ENCODE data around the gene MKI67.

The MKI67 gene

DNA sequence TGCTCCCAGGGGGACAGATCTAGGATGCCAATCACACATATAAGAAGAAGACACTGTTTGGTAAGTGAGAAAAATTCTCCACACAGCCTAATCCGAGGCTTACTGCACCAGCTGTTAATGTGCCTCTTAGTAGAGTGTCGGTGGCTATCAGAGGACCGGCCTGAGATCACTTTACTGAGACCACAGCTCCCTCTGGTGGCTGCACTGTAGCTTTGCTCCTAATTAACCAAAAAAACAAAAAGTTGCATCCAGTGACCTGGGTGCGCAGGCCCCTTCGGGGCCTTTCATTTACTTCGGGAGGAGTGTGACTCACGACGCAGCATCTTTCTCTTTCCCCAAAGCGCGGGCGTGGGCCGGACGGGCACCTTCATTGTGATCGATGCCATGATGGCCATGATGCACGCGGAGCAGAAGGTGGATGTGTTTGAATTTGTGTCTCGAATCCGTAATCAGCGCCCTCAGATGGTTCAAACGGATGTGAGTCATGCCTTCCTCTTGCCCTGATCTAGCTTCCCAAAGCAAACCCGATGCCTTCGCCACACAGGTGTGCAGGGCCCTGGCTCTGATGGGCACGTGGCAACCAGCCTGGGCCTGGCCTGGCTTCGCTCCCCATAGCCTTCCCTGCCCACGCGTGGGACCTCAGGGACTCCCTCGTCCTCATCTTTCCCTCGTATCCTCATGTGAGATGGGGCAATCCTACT, 56.7 kb downstream of the MKI67 start:
- peak; percentile 77 for DNase-seq (ENCODE audit: low read depth)
- TF ChIP-seq, protein P1, sequence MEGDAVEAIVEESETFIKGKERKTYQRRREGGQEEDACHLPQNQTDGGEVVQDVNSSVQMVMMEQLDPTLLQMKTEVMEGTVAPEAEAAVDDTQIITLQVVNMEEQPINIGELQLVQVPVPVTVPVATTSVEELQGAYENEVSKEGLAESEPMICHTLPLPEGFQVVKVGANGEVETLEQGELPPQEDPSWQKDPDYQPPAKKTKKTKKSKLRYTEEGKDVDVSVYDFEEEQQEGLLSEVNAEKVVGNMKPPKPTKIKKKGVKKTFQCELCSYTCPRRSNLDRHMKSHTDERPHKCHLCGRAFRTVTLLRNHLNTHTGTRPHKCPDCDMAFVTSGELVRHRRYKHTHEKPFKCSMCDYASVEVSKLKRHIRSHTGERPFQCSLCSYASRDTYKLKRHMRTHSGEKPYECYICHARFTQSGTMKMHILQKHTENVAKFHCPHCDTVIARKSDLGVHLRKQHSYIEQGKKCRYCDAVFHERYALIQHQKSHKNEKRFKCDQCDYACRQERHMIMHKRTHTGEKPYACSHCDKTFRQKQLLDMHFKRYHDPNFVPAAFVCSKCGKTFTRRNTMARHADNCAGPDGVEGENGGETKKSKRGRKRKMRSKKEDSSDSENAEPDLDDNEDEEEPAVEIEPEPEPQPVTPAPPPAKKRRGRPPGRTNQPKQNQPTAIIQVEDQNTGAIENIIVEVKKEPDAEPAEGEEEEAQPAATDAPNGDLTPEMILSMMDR (conservative IDR thresholded peaks at IDR 0.05; ENCODE audit: control insufficient read depth, insufficient read depth, low read depth, low read length), result peak; percentile 73
- no peak overlapping the region for H3K4me3 ChIP-seq (ENCODE audit: control insufficient read depth, low read depth, low read length)

DNA sequence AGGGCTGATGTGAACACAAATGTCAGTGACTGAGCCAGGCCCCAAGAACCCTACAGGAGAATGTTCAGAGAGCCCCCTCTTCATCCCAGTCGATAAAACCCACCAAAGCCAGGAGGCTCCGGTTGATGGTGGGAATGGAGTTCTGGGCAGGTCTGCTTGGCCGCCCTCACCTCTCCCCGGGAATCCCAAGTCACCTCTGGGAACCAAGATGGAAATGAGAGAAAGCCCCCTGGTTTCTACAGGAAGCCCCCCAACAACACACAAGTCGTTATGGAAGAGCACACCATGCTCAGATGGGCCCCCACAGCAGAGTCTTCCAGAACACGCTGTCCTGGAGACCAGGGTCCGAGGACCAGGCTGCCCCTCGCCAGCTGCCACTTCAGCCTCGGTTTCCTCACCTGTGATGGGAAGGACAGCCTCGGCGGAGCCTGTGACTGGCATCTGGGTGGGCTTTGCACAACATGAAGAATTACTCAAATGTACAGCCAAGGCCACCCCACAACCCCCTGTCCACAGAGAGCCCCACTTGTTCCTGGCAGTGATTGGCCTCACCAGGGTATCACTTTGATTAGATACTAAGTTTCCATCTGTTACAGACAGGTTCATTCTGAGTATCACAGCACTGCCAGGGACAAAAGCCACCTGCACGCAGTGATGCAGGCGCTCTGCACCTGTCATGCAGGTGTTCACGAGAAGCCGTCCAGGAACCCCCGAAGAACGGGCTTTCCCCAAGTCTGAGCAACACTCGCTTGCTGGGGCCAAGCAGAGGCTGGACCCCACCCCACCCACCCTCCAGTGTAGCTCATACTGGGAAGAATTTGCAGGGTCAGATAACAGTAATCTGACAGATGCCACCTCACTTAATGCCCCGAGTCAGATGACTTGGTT, 57.6 kb downstream of the MKI67 start:
- TF ChIP-seq, protein P1 (conservative IDR thresholded peaks at IDR 0.05; ENCODE audit: control insufficient read depth, insufficient read depth, low read depth, low read length), result no peak
- H3K4me3 ChIP-seq (ENCODE audit: control insufficient read depth, low read depth, low read length), result no peak overlapping the region
- no peak for DNase-seq (ENCODE audit: low read depth)

DNA sequence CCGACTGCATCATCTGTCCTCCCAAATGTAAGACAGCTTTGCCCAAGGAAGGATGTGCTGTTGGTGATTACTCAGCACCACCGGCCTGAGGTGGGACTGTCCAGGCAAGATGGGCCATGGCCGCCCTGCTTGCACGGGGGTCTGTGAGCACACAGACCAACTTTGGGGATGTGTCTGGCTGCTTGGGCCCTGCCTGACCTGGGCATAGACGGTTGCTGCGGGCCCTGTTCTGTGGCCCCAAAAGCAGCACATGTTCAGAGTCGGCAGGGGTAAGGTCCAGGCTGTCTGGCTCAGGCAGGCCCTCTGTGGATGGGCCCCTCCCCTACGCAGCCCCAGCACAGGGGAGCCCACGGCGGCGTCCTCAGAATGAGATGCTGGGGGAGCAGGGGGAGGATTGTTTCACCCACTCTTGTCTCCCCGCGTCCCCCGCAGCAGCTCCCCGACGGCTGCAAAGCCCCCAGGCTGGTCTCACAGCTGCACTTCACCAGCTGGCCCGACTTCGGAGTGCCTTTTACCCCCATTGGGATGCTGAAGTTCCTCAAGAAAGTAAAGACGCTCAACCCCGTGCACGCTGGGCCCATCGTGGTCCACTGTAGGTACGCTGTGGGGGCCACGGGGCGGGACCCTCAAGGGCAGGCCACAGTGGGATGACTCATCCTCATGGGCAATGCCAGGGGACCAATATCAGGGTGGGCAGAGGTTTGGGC, 58.4 kb downstream of the MKI67 start:
- no peak overlapping the region for H3K4me3 ChIP-seq (ENCODE audit: control insufficient read depth, low read depth, low read length)
- TF ChIP-seq, protein P1 (conservative IDR thresholded peaks at IDR 0.05; ENCODE audit: control insufficient read depth, insufficient read depth, low read depth, low read length), result no peak
- no peak for DNase-seq (ENCODE audit: low read depth)

DNA sequence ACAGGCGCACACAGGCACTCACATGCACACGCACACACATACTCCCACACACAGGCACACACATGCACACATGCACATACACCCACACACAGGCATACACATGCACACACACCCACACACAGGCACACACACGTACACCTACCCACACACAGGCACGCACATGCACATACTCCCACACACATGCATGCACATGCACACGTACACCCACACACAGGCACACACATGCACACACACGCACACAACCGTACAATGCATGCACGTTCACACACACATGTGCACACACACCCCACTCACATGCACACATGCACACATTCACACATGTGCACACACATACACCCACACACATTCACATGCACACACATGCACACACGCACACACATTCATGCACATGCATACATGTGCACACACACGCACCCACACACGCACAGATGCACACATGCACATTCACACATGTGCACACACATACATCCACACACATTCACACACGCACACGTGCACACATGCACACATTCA, 59.3 kb downstream of the MKI67 start:
- no peak for DNase-seq (ENCODE audit: low read depth)
- H3K4me3 ChIP-seq (ENCODE audit: control insufficient read depth, low read depth, low read length), result no peak overlapping the region
- TF ChIP-seq, protein P1 (conservative IDR thresholded peaks at IDR 0.05; ENCODE audit: control insufficient read depth, insufficient read depth, low read depth, low read length), result no peak

DNA sequence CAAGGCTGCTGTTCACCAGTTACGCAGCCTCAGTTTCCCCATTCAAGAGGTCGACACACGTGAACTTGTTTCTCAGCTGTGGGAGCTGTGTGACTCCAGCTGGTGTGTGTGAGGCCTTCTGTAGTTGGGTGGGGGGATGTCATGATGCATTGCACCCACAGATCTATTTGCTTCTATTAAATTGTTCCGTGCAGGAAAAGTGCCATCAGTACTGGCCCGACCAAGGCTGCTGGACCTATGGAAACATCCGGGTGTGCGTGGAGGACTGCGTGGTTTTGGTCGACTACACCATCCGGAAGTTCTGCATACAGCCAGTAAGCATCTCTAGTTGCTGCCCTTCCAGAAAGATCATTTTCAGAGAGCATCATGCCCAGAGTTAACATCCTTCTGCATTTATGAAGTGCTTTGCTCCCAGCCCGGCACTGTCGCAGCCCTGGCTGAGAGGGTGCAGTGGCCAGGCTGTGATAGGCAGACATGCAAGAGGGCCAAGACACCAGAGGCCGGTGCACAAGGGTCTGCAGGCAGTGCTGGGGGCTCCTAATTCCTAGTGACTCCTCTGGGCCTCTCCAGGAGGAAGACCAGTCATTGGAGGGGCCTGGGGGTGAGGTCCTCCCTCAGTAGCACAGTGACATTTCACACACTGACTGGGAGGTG, 60.2 kb downstream of the MKI67 start:
- TF ChIP-seq, protein P1 (conservative IDR thresholded peaks at IDR 0.05; ENCODE audit: control insufficient read depth, insufficient read depth, low read depth, low read length), result no peak
- no peak for DNase-seq (ENCODE audit: low read depth)
- no peak overlapping the region for H3K4me3 ChIP-seq (ENCODE audit: control insufficient read depth, low read depth, low read length)

All from fibroblast of mammary gland (primary cell).